ENCODE data around the gene USP48.
"Not testable (repeated sequence)": the region's sequence is repeated elsewhere in the genome, so short reads cannot be mapped to it uniquely, and the experiment has no call there.

GRCh38 chr1:21770602-21771001 lies 12.3 kb downstream of the USP48 start:
- TF ChIP-seq CTCF, POLR2A (IDR thresholded peaks at IDR 0.05): not testable (repeated sequence)

All from esophagus squamous epithelium (tissue), 4 donors.